ENCODE measurements around the gene BMPR1B. TPM values are rescaled to one million over a fixed set of nuclear protein-coding genes. Genes with fewer than 3 reads are reported as not detected.

BMPR1B gene
- total RNA-seq, 1 experiment from 2014 or later, result not detected

GRCh38 chr4:94744850-94745249 is 12.9 kb upstream of the BMPR1B start:
- no peak overlapping the region for H3K4me3 ChIP-seq (replicated peaks in 1 of 2; ENCODE audit: low read depth in 1 of 2, low read length in 2 of 2)
- H3K36me3 ChIP-seq (ENCODE audit: control insufficient read depth in 1 of 2, insufficient read depth in 2 of 2, low read length in 2 of 2), result no peaks in the 10 kb centered on the region
- RAD21 ChIA-PET (ENCODE audit: low non-redundant PET in 1 of 2, low total read pairs in 2 of 2, uncharacterized antibody in 2 of 2, unreplicated experiment in 2 of 2), result no interaction called here
- H3K27ac ChIP-seq (ENCODE audit: low read depth, low read length), result no peak overlapping the region
- CTCF ChIA-PET, result interaction anchor here (1.1 kb wide), 1 partner anchor 127 kb away, joined by 3 read pairs; no protein-coding TSS in a partner anchor
- no peaks in the 10 kb centered on the region for H3K4me1 ChIP-seq (ENCODE audit: control insufficient read depth in 1 of 2, insufficient read depth in 2 of 2, low read length in 2 of 2)
- intact Hi-C loops (cut with micrococcal nuclease), result no loop called here
- H3K9ac ChIP-seq (ENCODE audit: low read length), result no peak overlapping the region
- DNase-seq (ENCODE audit: low read depth, low spot score) (no peak), ATAC-seq (no peak)
- H3K9me2 ChIP-seq (ENCODE audit: insufficient read depth), result no peaks in the 10 kb centered on the region
- no peaks in the 10 kb centered on the region for H3K27me3 ChIP-seq (ENCODE audit: insufficient read depth, low read length)
- no peaks in the 10 kb centered on the region for H3K79me2 ChIP-seq (ENCODE audit: insufficient read depth, low read length)
- H3K4me2 ChIP-seq (ENCODE audit: low read length), result no peak overlapping the region
- H3K9me3 ChIP-seq (ENCODE audit: control insufficient read depth in 1 of 2, insufficient read depth in 1 of 2, low read depth in 1 of 2, low read length in 2 of 2), result no peaks in the 10 kb centered on the region
- TF ChIP-seq YY1 (IDR thresholded peaks at IDR 0.05; ENCODE audit: extremely low read depth, insufficient replicate concordance, low read depth, low read length), result no peak
- TF ChIP-seq ATF3 (IDR thresholded peaks at IDR 0.05), result no peak
- no peak for TF ChIP-seq JUND (IDR thresholded peaks at IDR 0.05)
- TF ChIP-seq FOSL1 (IDR thresholded peaks at IDR 0.05; ENCODE audit: low read depth), result no peak
- no peak for TF ChIP-seq REST (IDR thresholded peaks at IDR 0.05; ENCODE audit: low read depth)
- TF ChIP-seq EZH2 (IDR thresholded peaks at IDR 0.05), result no peak
- TF ChIP-seq TCF7L2 (IDR thresholded peaks at IDR 0.05; ENCODE audit: borderline replicate concordance, extremely low read depth, insufficient read depth, insufficient read length), result no peak
- TF ChIP-seq POLR2A (IDR thresholded peaks at IDR 0.05; ENCODE audit: borderline replicate concordance, extremely low read depth, insufficient read depth, insufficient read length), result no peak
- TF ChIP-seq EGR1 (IDR thresholded peaks at IDR 0.05; ENCODE audit: low read depth), result no peak
- no peak for TF ChIP-seq POLR2AphosphoS5 (IDR thresholded peaks at IDR 0.05; ENCODE audit: low read depth, low read length)
- TF ChIP-seq CEBPB (IDR thresholded peaks at IDR 0.05; ENCODE audit: low read depth), result no peak
- TF ChIP-seq ZFX (IDR thresholded peaks at IDR 0.05), result no peak
- no peak for TF ChIP-seq ZBTB33 (IDR thresholded peaks at IDR 0.05; ENCODE audit: extremely low read depth, insufficient replicate concordance, low read length)
- TF ChIP-seq SRF (IDR thresholded peaks at IDR 0.05; ENCODE audit: low read depth), result no peak
- TF ChIP-seq CTCF (IDR thresholded peaks at IDR 0.05 in 2 of 3, conservative IDR thresholded peaks at IDR 0.05 in 1 of 3; ENCODE audit: borderline replicate concordance in 1 of 3, insufficient read depth in 1 of 3, low read depth in 2 of 3, low read length in 2 of 3), result no peak
- no peak overlapping the region for H2AFZ ChIP-seq (ENCODE audit: low read depth, low read length, poor library complexity, severe bottlenecking)
- POLR2A ChIA-PET, result no interaction called here
- BruUV-seq (replicated peaks), result no TSS peak
- H4K20me1 ChIP-seq (ENCODE audit: insufficient read depth), result no peaks in the 10 kb centered on the region

Data from HCT116 (cell line).